Lower leg skin (tissue), 3 donors: Measurements from ENCODE around the gene NPR2.

Experiments used
- POLR2A ChIP-seq, 2 donors: fragments of 450-650 bp; IDR thresholded peaks; one replicate each; pipeline ENCODE4 v1.6.1; 2016 to 2017; ENCODE audit warnings: antibody characterized with exemption in 2 of 2, mild to moderate bottlenecking in 1 of 2, moderate library complexity in 1 of 2
- TF ChIP-seq, protein P1 (sequence below), 3 donors: fragments of 450-650 bp; IDR thresholded peaks; one replicate each; pipeline ENCODE4 v1.5.1; 2016; ENCODE audit warnings: antibody characterized with exemption in 3 of 3, mild to moderate bottlenecking in 3 of 3, moderate library complexity in 2 of 3

DNA sequence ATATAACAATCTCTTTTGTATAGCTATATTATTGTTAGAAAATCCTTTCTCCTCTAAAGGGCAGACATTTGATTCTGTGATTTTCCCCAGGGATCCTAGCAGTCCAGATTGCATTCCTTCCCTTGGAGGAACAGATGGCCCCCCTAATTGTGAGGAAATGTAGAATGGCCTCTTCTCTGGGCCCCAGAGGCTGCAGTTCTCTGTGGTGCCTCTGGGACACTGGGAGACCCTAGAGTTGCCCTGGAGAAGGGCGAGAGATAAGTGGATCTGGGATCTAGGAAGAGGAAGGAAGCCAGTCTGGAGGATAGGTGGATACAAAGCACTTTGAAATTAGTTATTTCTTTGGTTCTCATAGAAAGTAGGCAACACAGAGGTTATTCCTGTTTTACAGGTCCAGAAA, 25.3 kb downstream of the NPR2 start:
- TF ChIP-seq, protein P1, sequence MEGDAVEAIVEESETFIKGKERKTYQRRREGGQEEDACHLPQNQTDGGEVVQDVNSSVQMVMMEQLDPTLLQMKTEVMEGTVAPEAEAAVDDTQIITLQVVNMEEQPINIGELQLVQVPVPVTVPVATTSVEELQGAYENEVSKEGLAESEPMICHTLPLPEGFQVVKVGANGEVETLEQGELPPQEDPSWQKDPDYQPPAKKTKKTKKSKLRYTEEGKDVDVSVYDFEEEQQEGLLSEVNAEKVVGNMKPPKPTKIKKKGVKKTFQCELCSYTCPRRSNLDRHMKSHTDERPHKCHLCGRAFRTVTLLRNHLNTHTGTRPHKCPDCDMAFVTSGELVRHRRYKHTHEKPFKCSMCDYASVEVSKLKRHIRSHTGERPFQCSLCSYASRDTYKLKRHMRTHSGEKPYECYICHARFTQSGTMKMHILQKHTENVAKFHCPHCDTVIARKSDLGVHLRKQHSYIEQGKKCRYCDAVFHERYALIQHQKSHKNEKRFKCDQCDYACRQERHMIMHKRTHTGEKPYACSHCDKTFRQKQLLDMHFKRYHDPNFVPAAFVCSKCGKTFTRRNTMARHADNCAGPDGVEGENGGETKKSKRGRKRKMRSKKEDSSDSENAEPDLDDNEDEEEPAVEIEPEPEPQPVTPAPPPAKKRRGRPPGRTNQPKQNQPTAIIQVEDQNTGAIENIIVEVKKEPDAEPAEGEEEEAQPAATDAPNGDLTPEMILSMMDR (IDR thresholded peaks at IDR 0.05): no peak
- no peak for TF ChIP-seq POLR2A (IDR thresholded peaks at IDR 0.05)
